Measurements from ENCODE around the gene STMND1.

STMND1 gene

DNA sequence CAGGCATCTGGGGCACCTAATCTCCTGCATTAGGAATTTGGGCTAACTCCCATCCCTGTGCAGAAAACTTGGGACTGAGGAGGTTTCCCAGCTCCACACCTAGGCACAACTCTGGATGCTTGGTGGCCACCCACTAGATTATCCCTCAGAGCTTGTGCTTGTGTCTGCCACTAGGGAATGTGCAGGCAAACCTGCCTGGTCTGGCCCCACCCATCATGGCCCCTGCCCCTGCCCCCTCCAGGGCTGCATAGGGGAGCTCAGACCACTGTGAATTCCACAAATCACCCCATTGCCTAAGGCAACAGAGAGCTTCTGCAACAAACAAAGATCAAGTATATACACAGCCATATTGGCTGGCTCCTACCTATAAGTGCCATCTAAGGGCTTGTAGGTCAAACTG lies 31.1 kb downstream of the STMND1 start:
- Histone ChIP-seq H3K4me1 (ENCODE audit: control insufficient read depth in 1 of 2, insufficient read depth in 2 of 2, low read length in 2 of 2) (no peaks in the 10 kb centered on the region), H3K4me3 (ENCODE audit: low read depth in 1 of 2, low read length in 2 of 2) (no peak overlapping the region), H3K27ac (ENCODE audit: low read length) (no peak overlapping the region), H3K27me3 (ENCODE audit: low read depth, low read length) (no peaks in the 10 kb centered on the region), H3K9me3 (ENCODE audit: control insufficient read depth in 1 of 2, low read length in 2 of 2) (peaks cover 0 to 13% of the 10 kb centered on the region in 2 donors), H3K36me3 (ENCODE audit: control insufficient read depth in 1 of 2, insufficient read depth in 2 of 2, low read length in 2 of 2) (no peaks in the 10 kb centered on the region)

DNA sequence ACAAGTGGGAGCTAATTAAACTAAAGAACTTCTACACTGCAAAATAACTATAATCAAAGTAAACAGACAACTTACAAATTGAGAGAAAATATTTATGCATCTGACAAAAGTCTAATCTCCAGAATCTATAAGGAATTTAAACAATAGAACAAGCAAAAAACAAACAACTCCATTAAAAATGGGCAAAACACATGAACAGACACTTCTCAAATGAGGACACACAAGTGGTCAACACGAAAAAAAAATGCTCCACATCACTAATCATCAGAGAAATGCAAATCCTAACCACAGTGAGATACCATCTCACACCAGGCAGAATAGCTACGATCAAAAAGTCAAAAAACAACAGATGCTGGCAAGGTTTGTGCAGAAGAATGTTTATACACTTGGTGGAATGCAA lies 36.2 kb downstream of the STMND1 start:
- Histone ChIP-seq H3K4me1 (ENCODE audit: control insufficient read depth in 1 of 2, insufficient read depth in 2 of 2, low read length in 2 of 2) (no peaks in the 10 kb centered on the region), H3K4me3 (ENCODE audit: low read depth in 1 of 2, low read length in 2 of 2) (no peak overlapping the region), H3K9me3 (ENCODE audit: control insufficient read depth in 1 of 2, low read length in 2 of 2) (peaks cover 0 to 17% of the 10 kb centered on the region in 2 donors), H3K27me3 (ENCODE audit: low read depth, low read length) (no peaks in the 10 kb centered on the region), H3K27ac (ENCODE audit: low read length) (no peak overlapping the region), H3K36me3 (ENCODE audit: control insufficient read depth in 1 of 2, insufficient read depth in 2 of 2, low read length in 2 of 2) (no peaks in the 10 kb centered on the region)

DNA sequence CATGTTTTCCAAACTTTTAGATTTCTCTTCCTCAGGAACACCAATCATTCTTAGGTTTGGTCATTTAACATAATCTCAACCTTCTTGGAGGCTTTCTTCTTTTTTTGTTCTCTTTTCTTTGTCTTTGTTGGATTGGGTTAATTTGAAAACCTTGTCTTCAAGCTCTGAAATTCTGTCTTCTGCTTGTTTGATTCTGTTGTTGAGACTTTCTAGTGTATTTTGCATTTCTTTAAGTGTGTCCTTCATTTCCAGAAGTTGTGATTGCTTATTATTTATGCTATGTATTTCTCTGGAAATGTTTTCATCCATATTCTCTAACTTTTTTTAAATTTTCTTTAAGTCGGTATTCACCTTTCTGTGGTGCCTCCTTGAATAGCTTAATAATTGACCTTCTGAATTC lies 42.2 kb downstream of the STMND1 start:
- no peaks in the 10 kb centered on the region for H3K27me3 ChIP-seq (ENCODE audit: low read depth, low read length)
- no peaks in the 10 kb centered on the region for H3K36me3 ChIP-seq (ENCODE audit: control insufficient read depth in 1 of 2, insufficient read depth in 2 of 2, low read length in 2 of 2)
- peaks cover 0 to 20% of the 10 kb centered on the region in 2 donors for H3K9me3 ChIP-seq (ENCODE audit: control insufficient read depth in 1 of 2, low read length in 2 of 2)
- H3K4me1 ChIP-seq (ENCODE audit: control insufficient read depth in 1 of 2, insufficient read depth in 2 of 2, low read length in 2 of 2) = no peaks in the 10 kb centered on the region
- H3K4me3 ChIP-seq (ENCODE audit: low read depth in 1 of 2, low read length in 2 of 2) = no peak overlapping the region
- H3K27ac ChIP-seq (ENCODE audit: low read length) = no peak overlapping the region

- no peak overlapping the region for H3K27ac ChIP-seq (ENCODE audit: low read length)
- peaks cover 0 to 12% of the 10 kb centered on the region in 2 donors for H3K9me3 ChIP-seq (ENCODE audit: control insufficient read depth in 1 of 2, low read length in 2 of 2)
These were observed 47.7 kb downstream of the STMND1 start for GRCh38 chr6:17149571-17149970.

GRCh38 chr6:17150096-17150495 lies 48.2 kb downstream of the STMND1 start:
- no peak overlapping the region for H3K27ac ChIP-seq (ENCODE audit: low read length)
- H3K36me3 ChIP-seq (ENCODE audit: control insufficient read depth in 1 of 2, insufficient read depth in 2 of 2, low read length in 2 of 2) = no peaks in the 10 kb centered on the region
- peaks cover 0 to 7% of the 10 kb centered on the region in 2 donors for H3K9me3 ChIP-seq (ENCODE audit: control insufficient read depth in 1 of 2, low read length in 2 of 2)
- no peaks in the 10 kb centered on the region for H3K4me1 ChIP-seq (ENCODE audit: control insufficient read depth in 1 of 2, insufficient read depth in 2 of 2, low read length in 2 of 2)
- H3K27me3 ChIP-seq (ENCODE audit: low read depth, low read length) = no peaks in the 10 kb centered on the region
- H3K4me3 ChIP-seq (ENCODE audit: low read depth in 1 of 2, low read length in 2 of 2) = no peak overlapping the region

More at GRCh38 chr6:17149571-17149970, 47.7 kb downstream of the STMND1 start:
- Histone ChIP-seq H3K27me3 (ENCODE audit: low read depth, low read length) (no peaks in the 10 kb centered on the region), H3K4me3 (ENCODE audit: low read depth in 1 of 2, low read length in 2 of 2) (no peak overlapping the region), H3K4me1 (ENCODE audit: control insufficient read depth in 1 of 2, insufficient read depth in 2 of 2, low read length in 2 of 2) (no peaks in the 10 kb centered on the region), H3K36me3 (ENCODE audit: control insufficient read depth in 1 of 2, insufficient read depth in 2 of 2, low read length in 2 of 2) (no peaks in the 10 kb centered on the region)

- H3K4me3 ChIP-seq (ENCODE audit: low read depth in 1 of 2, low read length in 2 of 2) = no peak overlapping the region
- H3K9me3 ChIP-seq (ENCODE audit: control insufficient read depth in 1 of 2, low read length in 2 of 2) = peaks cover 0 to 3% of the 10 kb centered on the region in 2 donors
- no peaks in the 10 kb centered on the region for H3K27me3 ChIP-seq (ENCODE audit: low read depth, low read length)
- no peaks in the 10 kb centered on the region for H3K4me1 ChIP-seq (ENCODE audit: control insufficient read depth in 1 of 2, insufficient read depth in 2 of 2, low read length in 2 of 2)
- H3K36me3 ChIP-seq (ENCODE audit: control insufficient read depth in 1 of 2, insufficient read depth in 2 of 2, low read length in 2 of 2) = no peaks in the 10 kb centered on the region
- no peak overlapping the region for H3K27ac ChIP-seq (ENCODE audit: low read length)
These were observed 50.0 kb downstream of the STMND1 start for GRCh38 chr6:17151888-17152287.

- Histone ChIP-seq H3K4me1 (ENCODE audit: control insufficient read depth in 1 of 2, insufficient read depth in 2 of 2, low read length in 2 of 2) (no peaks in the 10 kb centered on the region), H3K4me3 (ENCODE audit: low read depth in 1 of 2, low read length in 2 of 2) (no peak overlapping the region), H3K9me3 (ENCODE audit: control insufficient read depth in 1 of 2, low read length in 2 of 2) (peaks cover 0 to 3% of the 10 kb centered on the region in 2 donors), H3K27me3 (ENCODE audit: low read depth, low read length) (no peaks in the 10 kb centered on the region), H3K36me3 (ENCODE audit: control insufficient read depth in 1 of 2, insufficient read depth in 2 of 2, low read length in 2 of 2) (no peaks in the 10 kb centered on the region), H3K27ac (ENCODE audit: low read length) (no peak overlapping the region)
These were observed 50.9 kb downstream of the STMND1 start for GRCh38 chr6:17152703-17153102.

- Histone ChIP-seq H3K4me3 (ENCODE audit: low read depth in 1 of 2, low read length in 2 of 2) (no peak overlapping the region), H3K4me1 (ENCODE audit: control insufficient read depth in 1 of 2, insufficient read depth in 2 of 2, low read length in 2 of 2) (peaks cover 0 to 3% of the 10 kb centered on the region in 2 donors), H3K27me3 (ENCODE audit: low read depth, low read length) (no peaks in the 10 kb centered on the region), H3K27ac (ENCODE audit: low read length) (no peak overlapping the region), H3K9me3 (ENCODE audit: control insufficient read depth in 1 of 2, low read length in 2 of 2) (peaks cover 0 to 3% of the 10 kb centered on the region in 2 donors), H3K36me3 (ENCODE audit: control insufficient read depth in 1 of 2, insufficient read depth in 2 of 2, low read length in 2 of 2) (no peaks in the 10 kb centered on the region)
These were observed 54.5 kb downstream of the STMND1 start for GRCh38 chr6:17156112-17156921.

DNA sequence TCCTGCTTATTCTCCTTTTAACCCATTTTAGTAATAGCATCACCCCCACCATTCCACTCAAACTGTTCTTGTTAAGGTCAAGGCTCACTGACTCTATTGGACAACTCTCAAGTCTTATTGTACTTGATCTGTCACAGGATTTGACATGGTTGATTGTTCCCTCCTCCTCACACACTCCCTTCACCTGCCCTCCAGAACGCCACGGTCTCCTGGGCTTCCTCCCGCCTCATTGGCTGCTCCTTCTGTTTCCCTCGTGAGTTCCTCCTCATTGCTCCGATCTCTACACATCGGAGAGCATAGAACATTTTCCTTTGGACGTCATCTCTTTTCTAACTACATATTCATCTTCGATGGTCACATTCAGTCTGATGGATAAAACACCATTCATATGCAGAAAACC lies 55.1 kb downstream of the STMND1 start:
- H3K9me3 ChIP-seq (ENCODE audit: control insufficient read depth in 1 of 2, low read length in 2 of 2) = peaks cover 0 to 3% of the 10 kb centered on the region in 2 donors
- H3K4me3 ChIP-seq (ENCODE audit: low read depth in 1 of 2, low read length in 2 of 2) = no peak overlapping the region
- H3K36me3 ChIP-seq (ENCODE audit: control insufficient read depth in 1 of 2, insufficient read depth in 2 of 2, low read length in 2 of 2) = no peaks in the 10 kb centered on the region
- no peak overlapping the region for H3K27ac ChIP-seq (ENCODE audit: low read length)
- peaks cover 0 to 5% of the 10 kb centered on the region in 2 donors for H3K4me1 ChIP-seq (ENCODE audit: control insufficient read depth in 1 of 2, insufficient read depth in 2 of 2, low read length in 2 of 2)
- H3K27me3 ChIP-seq (ENCODE audit: low read depth, low read length) = no peaks in the 10 kb centered on the region

DNA sequence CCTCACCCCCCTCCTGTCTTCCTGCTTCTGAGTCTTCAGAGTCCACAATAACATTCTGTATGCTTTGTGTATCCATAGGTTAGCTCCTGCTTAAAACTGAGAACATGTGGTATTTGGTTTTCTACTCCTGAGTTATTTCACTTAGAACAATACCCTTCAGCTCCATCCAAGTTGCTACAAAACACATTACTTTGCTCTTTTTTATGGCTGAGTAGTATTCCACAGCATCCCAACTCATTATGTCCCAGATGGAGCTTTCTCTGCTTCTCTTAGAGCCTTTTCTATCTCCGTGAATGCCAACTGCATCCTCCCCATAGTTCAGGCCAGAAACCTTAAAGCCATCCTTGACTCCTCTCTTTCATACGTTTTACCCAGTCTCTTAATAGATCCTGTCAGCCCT lies 55.8 kb downstream of the STMND1 start:
- H3K4me3 ChIP-seq (ENCODE audit: low read depth in 1 of 2, low read length in 2 of 2) = no peak overlapping the region
- H3K36me3 ChIP-seq (ENCODE audit: control insufficient read depth in 1 of 2, insufficient read depth in 2 of 2, low read length in 2 of 2) = no peaks in the 10 kb centered on the region
- no peaks in the 10 kb centered on the region for H3K9me3 ChIP-seq (ENCODE audit: control insufficient read depth in 1 of 2, low read length in 2 of 2)
- no peaks in the 10 kb centered on the region for H3K27me3 ChIP-seq (ENCODE audit: low read depth, low read length)
- H3K27ac ChIP-seq (ENCODE audit: low read length) = no peak overlapping the region
- H3K4me1 ChIP-seq (ENCODE audit: control insufficient read depth in 1 of 2, insufficient read depth in 2 of 2, low read length in 2 of 2) = peaks cover 0 to 5% of the 10 kb centered on the region in 2 donors

DNA sequence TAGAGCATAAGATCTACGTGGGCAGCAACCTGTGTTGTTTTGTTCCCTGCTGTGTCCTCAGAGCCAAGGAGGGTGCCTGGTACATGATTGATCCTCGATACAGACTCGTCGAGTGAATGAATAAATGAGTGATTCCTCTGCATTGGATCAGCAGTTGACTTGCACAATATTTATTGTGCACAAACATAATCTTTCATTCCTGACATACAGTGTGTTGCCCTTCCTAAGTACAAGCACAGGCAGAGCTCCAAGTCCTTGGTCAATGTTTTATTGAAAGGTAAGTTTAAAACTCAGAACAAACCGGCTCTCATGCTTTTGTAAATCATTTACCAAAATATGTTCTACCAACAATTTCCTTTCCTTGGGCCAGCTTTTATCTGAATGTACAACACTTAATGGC lies 57.4 kb downstream of the STMND1 start:
- Histone ChIP-seq H3K4me1 (ENCODE audit: control insufficient read depth in 1 of 2, insufficient read depth in 2 of 2, low read length in 2 of 2) (peaks cover 0 to 5% of the 10 kb centered on the region in 2 donors), H3K27me3 (ENCODE audit: low read depth, low read length) (no peaks in the 10 kb centered on the region), H3K27ac (ENCODE audit: low read length) (no peak overlapping the region), H3K4me3 (ENCODE audit: low read depth in 1 of 2, low read length in 2 of 2) (no peak overlapping the region), H3K36me3 (ENCODE audit: control insufficient read depth in 1 of 2, insufficient read depth in 2 of 2, low read length in 2 of 2) (no peaks in the 10 kb centered on the region), H3K9me3 (ENCODE audit: control insufficient read depth in 1 of 2, low read length in 2 of 2) (no peaks in the 10 kb centered on the region)

GRCh38 chr6:17161076-17161475 lies 59.2 kb downstream of the STMND1 start:
- no peak overlapping the region for H3K4me3 ChIP-seq (ENCODE audit: low read depth in 1 of 2, low read length in 2 of 2)
- H3K27ac ChIP-seq (ENCODE audit: low read length) = no peak overlapping the region
- H3K4me1 ChIP-seq (ENCODE audit: control insufficient read depth in 1 of 2, insufficient read depth in 2 of 2, low read length in 2 of 2) = peaks cover 0 to 5% of the 10 kb centered on the region in 2 donors
- no peaks in the 10 kb centered on the region for H3K9me3 ChIP-seq (ENCODE audit: control insufficient read depth in 1 of 2, low read length in 2 of 2)
- no peaks in the 10 kb centered on the region for H3K27me3 ChIP-seq (ENCODE audit: low read depth, low read length)
- no peaks in the 10 kb centered on the region for H3K36me3 ChIP-seq (ENCODE audit: control insufficient read depth in 1 of 2, insufficient read depth in 2 of 2, low read length in 2 of 2)
